ENCODE measurements around the gene NPC1L1.

DNA sequence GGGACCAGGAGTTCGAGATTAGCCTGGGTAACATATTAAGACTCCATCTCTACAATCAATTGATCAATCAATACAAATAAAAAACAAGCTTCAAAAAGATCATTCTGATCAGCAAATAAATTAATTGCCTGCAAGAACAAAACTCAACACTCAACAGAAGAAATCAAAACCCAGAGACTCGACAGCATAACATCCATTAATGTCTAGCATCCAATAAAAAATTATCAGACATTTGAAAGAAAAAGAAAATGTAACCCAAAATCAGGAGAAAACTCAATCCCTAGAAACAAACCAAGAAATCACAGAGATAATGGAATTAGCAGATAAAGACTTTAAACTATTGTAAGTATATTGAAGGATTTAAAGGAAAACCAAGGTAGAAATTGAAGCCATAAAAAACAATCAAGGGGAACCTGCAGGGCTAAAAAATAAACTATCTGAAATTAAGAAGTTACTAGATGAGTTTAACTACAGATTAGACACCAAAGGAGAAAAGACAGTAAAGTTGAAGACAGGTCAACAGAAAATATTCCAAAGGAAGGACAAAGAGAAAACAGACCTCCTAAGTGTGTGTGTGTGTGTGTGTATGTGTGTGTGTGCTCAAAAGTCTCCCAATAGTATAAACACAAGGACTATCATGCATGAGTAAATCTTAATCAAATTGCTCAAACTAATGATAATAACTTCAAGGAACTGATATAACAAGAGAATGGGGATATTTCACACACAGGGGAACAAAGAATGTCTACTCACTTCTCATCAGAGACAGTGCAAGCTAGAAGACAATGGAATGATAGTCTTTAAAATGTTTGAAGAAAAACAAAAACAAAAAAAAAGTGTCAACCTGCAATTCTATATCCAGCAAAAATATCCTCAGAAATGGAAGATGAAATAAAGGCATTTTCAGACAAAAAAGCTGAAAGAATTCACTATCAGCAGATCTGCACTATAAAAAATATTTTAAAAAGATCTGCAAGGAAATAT lies 58.3 kb downstream of the NPC1L1 start:
- TF ChIP-seq GATA3 (IDR thresholded peaks at IDR 0.05; ENCODE audit: low read depth, low read length) (no peak), GATA2 (IDR thresholded peaks at IDR 0.05; ENCODE audit: low read depth, low read length) (no peak)
